Activated CD4-positive, alpha-beta T cell treated with anti-CD3 and anti-CD28 coated beads for 1 hour (primary cell): ENCODE results near the gene ERMARD.

Source experiments
- DNase-seq: peaks from one replicate; pipeline ENCODE4 v3.0.0-alpha.2; 2020

ERMARD gene

GRCh38 chr6:169828176-169828575 is 76.8 kb downstream of the ERMARD start:
- no peak for DNase-seq

GRCh38 chr6:169829786-169830185 is 78.4 kb downstream of the ERMARD start:
- no peak for DNase-seq

- DNase-seq = no peak
These were observed 79.5 kb downstream of the ERMARD start for GRCh38 chr6:169830876-169831275.
